ENCODE results near the gene ZC3H7A.

Gene ZC3H7A

GRCh38 chr16:11706180-11706742 lies 90.8 kb downstream of the ZC3H7A start:
- Mint-ChIP-seq H3K27ac (no peak overlapping the region), H3K4me1 (peaks cover 13% of the 10 kb centered on the region), H3K27me3 (ENCODE audit: low read depth, poor library complexity) (no peaks in the 10 kb centered on the region), H3K36me3 (ENCODE audit: low read depth) (peaks cover 51% of the 10 kb centered on the region), H3K4me3 (no peak overlapping the region), H3K9me3 (no peaks in the 10 kb centered on the region)
- TF ChIP-seq, protein P1, sequence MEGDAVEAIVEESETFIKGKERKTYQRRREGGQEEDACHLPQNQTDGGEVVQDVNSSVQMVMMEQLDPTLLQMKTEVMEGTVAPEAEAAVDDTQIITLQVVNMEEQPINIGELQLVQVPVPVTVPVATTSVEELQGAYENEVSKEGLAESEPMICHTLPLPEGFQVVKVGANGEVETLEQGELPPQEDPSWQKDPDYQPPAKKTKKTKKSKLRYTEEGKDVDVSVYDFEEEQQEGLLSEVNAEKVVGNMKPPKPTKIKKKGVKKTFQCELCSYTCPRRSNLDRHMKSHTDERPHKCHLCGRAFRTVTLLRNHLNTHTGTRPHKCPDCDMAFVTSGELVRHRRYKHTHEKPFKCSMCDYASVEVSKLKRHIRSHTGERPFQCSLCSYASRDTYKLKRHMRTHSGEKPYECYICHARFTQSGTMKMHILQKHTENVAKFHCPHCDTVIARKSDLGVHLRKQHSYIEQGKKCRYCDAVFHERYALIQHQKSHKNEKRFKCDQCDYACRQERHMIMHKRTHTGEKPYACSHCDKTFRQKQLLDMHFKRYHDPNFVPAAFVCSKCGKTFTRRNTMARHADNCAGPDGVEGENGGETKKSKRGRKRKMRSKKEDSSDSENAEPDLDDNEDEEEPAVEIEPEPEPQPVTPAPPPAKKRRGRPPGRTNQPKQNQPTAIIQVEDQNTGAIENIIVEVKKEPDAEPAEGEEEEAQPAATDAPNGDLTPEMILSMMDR (IDR thresholded peaks at IDR 0.05) = no peak
- DNase-seq = no peak

DNA sequence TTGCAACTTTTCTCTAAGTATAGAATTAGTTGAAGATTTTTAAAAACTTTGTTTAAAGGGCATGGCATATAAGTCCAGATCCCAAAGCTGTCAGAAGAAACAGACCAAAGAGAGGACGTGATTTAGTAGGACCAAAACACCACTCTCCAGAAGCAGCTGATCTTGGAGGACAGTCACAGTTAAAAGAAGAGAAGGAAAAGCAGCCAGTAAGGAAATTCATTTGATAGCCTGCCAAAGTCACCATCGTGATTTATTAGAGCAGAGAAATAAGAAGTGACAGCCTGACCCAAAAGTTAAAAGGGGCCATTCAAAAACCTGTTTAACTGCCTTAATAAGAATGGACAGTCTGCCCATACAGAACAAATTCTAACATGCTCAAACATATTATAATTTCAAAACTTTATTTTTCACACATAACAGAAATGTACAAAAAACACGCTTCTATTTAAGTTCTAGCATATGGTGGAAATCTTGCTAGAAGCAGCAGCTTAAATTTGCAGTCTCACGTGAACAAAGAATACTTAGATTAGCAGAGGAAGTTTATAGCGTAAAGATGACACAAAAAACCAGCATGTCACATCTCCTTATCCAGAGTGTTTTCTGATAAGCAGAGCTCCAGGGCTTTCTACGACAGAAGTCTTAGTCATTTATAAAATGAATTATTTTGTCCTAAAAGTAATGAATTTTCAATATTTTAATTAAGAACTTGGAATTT lies 91.6 kb downstream of the ZC3H7A start:
- H3K27ac Mint-ChIP-seq = no peak overlapping the region
- H3K36me3 Mint-ChIP-seq (ENCODE audit: low read depth) = peaks cover 55% of the 10 kb centered on the region
- H3K4me3 Mint-ChIP-seq = no peak overlapping the region
- no peaks in the 10 kb centered on the region for H3K27me3 Mint-ChIP-seq (ENCODE audit: low read depth, poor library complexity)
- peaks cover 12% of the 10 kb centered on the region for H3K4me1 Mint-ChIP-seq
- no peak for DNase-seq
- no peaks in the 10 kb centered on the region for H3K9me3 Mint-ChIP-seq
- TF ChIP-seq, protein P1 (IDR thresholded peaks at IDR 0.05) = no peak

Data from nephron progenitor cell (in vitro differentiated cells).